Large intestine (tissue), 3 donors: ENCODE data around the gene RTP5. TPM values are rescaled to one million over a fixed set of nuclear protein-coding genes. Genes with fewer than 3 reads are reported as not detected.

ENCODE experiments used
- DNase-seq, 2 donors: peaks; one replicate each; pipeline versions ENCODE4 v3.0.0 to v3.0.0-alpha.2; 2013
- H3K27ac ChIP-seq: one replicate; pipeline ENCODE4 v1.5.1; 2013; ENCODE audit warnings: low read length
- H3K27me3 ChIP-seq: 2 replicates; pipeline ENCODE4 v1.6.1; 2013; ENCODE audit warnings: low read length; ENCODE audit not compliant: control insufficient read depth, insufficient read depth
- H3K36me3 ChIP-seq: 2 replicates; pipeline ENCODE4 v1.6.1; 2013; ENCODE audit warnings: low read length; ENCODE audit not compliant: control insufficient read depth, insufficient read depth
- H3K4me1 ChIP-seq: one replicate; pipeline ENCODE4 v1.6.1; 2013; ENCODE audit warnings: low read length; ENCODE audit not compliant: control insufficient read depth, insufficient read depth
- H3K4me3 ChIP-seq: one replicate; pipeline ENCODE4 v1.5.1; 2013; ENCODE audit warnings: low read length
- H3K9me3 ChIP-seq: one replicate; pipeline ENCODE4 v1.6.1; 2013; ENCODE audit warnings: mild to moderate bottlenecking, low read depth, low read length, moderate library complexity; ENCODE audit not compliant: control insufficient read depth
- WGBS: methylation state at CpG from one replicate; pipeline ENCODE4 v1.1.5; 2013; ENCODE audit warnings: low lambda C conversion rate; ENCODE audit not compliant: insufficient coverage; 5-methylcytosine and 5-hydroxymethylcytosine counted together
- polyA plus RNA-seq: library from polyadenylated mRNA; unstranded; fragments of 120-200 nt; gene quantifications from one replicate; pipeline ENCODE4 v1.2.1, GENCODE V29; 2013

Gene RTP5
- polyA plus RNA-seq, 1 donor = 0.07 TPM

DNA sequence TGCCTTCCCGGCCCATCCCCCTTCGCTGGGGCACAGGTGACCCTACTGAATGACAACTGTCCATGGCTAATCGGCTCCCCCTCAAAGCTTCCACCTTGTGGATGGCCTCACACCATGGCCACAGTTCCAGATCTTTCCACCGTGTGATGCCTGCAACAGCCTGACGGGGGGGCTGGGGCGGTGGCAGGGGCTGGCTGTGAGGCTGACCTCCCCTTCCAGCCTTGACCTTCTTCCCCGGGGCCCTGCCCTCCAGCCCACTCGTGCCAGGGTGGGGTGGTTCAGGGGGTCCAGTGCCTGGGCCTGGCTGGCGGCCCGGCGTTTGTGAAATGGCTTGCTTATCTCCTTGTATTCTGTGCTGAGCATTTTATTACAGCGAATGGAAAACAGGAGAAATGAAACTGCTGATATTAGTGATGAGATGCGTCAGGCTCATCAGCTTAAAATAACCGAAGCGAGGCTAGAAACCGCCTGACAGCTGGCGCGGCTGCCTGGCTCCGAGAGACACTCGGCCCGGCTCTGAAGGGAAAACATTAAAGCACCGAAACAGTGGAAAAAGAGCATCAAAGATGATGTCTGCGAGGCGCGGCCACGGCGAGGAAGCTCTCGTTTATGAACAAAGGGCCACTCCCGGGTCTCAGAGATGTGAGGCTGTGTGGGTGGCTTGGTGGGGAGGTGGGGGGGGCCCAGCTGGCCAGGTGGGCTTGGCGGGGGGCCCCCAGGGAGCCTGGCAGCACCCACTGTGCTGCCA, 9.9 kb upstream of the RTP5 start:
- DNase-seq = peak in 1 of 2 donors; percentile 40
- H3K9me3 ChIP-seq = peaks cover 8% of the 10 kb centered on the region
- peaks cover 3% of the 10 kb centered on the region for H3K4me1 ChIP-seq
- H3K27ac ChIP-seq = no peak overlapping the region
- no CpG with 5 or more reads among the region's 30 CpGs for WGBS
- H3K36me3 ChIP-seq = no peaks in the 10 kb centered on the region
- no peak overlapping the region for H3K4me3 ChIP-seq
- peaks cover 42% of the 10 kb centered on the region for H3K27me3 ChIP-seq

GRCh38 chr2:241860184-241861078, 9.1 kb upstream of the RTP5 start:
- peaks cover 45% of the 10 kb centered on the region for H3K27me3 ChIP-seq
- peaks cover 3% of the 10 kb centered on the region for H3K4me1 ChIP-seq
- no peaks in the 10 kb centered on the region for H3K36me3 ChIP-seq
- H3K9me3 ChIP-seq = peaks cover 16% of the 10 kb centered on the region
- no peak overlapping the region for H3K27ac ChIP-seq
- DNase-seq = no peak
- H3K4me3 ChIP-seq = no peak overlapping the region
- no CpG with 5 or more reads among the region's 10 CpGs for WGBS

DNA sequence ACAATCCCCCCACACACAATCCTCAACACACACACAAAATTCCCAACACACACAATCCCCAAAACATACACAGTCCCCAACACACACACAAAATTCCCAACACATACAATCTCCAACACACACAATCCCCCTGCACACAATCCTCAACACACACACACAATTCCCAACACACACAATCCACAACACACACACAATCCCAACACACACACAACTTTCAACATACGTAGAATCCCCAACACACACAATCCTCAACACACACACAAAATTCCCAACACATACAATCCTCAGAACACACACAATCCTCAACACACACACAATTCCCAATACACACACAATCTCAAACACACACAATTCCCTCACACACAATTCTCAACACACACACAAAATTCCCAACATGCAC, 8.3 kb upstream of the RTP5 start:
- 100% methylated on average over 1 of the region's 1 CpG for WGBS
- DNase-seq = no peak
- Histone ChIP-seq H3K36me3 (no peaks in the 10 kb centered on the region), H3K4me3 (no peak overlapping the region), H3K27ac (no peak overlapping the region), H3K4me1 (peaks cover 3% of the 10 kb centered on the region), H3K27me3 (peaks cover 50% of the 10 kb centered on the region), H3K9me3 (peaks cover 25% of the 10 kb centered on the region)

DNA sequence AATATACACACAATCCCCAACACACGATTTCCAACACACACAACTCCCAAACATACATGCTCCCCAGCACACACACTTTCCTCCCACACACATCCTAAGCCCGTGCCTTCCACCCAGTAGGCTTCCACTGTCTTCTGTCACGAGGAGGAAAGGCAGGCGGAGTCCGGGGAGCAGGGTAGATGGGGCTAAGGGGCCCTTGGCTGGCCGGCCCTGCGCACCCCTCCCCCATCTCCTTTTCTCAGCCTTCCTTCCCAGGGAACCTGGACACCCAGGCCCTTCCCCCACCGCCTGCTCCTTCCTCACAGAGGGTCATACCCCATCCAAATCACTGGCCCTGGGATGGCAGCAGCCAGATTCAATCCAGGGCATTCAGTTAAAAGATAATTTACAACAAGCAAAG, 7.4 kb upstream of the RTP5 start:
- no peaks in the 10 kb centered on the region for H3K36me3 ChIP-seq
- WGBS = no CpG with 5 or more reads among the region's 8 CpGs
- H3K4me3 ChIP-seq = no peak overlapping the region
- H3K27ac ChIP-seq = no peak overlapping the region
- peaks cover 58% of the 10 kb centered on the region for H3K27me3 ChIP-seq
- no peak for DNase-seq
- H3K4me1 ChIP-seq = peaks cover 3% of the 10 kb centered on the region
- peaks cover 25% of the 10 kb centered on the region for H3K9me3 ChIP-seq

GRCh38 chr2:241862775-241863535, 6.6 kb upstream of the RTP5 start:
- Histone ChIP-seq H3K27me3 (peaks cover 63% of the 10 kb centered on the region), H3K4me1 (peaks cover 3% of the 10 kb centered on the region), H3K36me3 (no peaks in the 10 kb centered on the region), H3K4me3 (no peak overlapping the region), H3K27ac (no peak overlapping the region), H3K9me3 (peaks cover 25% of the 10 kb centered on the region)
- no peak for DNase-seq
- 100% methylated on average over 2 of the region's 22 CpGs for WGBS

GRCh38 chr2:241863536-241863954, 6.0 kb upstream of the RTP5 start:
- no peak overlapping the region for H3K27ac ChIP-seq
- H3K36me3 ChIP-seq = no peaks in the 10 kb centered on the region
- peaks cover 25% of the 10 kb centered on the region for H3K9me3 ChIP-seq
- WGBS = no CpG with 5 or more reads among the region's 29 CpGs
- H3K4me3 ChIP-seq = no peak overlapping the region
- no peak for DNase-seq
- peaks cover 62% of the 10 kb centered on the region for H3K27me3 ChIP-seq
- H3K4me1 ChIP-seq = peaks cover 3% of the 10 kb centered on the region

DNA sequence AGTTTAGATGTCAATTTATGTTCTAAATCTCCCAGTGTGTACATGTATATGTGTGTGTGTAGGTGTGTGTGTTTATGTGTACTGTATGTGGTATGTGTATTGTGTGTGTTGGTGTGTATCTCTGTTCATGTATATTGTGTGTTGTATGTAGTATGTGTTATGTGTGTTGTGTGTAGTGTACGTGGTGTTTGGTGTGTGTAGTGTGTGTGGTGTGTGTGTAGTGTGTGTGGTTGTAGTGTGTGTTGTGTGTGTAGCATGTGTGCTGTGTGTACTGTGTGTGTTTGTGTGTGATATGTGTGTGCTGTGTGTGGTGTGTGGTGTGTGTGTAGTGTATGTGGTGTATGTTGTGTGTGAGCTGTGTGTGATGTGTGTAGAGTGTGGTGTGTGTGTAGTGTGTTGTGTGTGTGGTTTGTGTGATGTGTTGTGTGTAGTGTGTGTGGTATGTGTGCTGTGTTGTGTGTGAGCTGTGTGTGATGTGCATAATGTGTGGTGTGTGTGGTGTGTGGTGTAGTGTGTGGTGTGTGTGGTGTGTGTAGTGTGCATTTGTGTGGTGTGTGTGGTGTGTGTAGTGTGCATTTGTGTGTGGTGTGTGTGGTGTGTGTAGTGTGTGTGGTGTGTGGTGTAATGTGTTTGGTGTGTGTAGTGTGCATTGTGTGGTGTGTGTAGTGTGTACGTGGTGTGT, 5.2 kb upstream of the RTP5 start:
- H3K27me3 ChIP-seq = peaks cover 61% of the 10 kb centered on the region
- peaks cover 3% of the 10 kb centered on the region for H3K4me1 ChIP-seq
- no peak overlapping the region for H3K27ac ChIP-seq
- no peak for DNase-seq
- no CpG with 5 or more reads among the region's 2 CpGs for WGBS
- H3K4me3 ChIP-seq = no peak overlapping the region
- H3K36me3 ChIP-seq = no peaks in the 10 kb centered on the region
- H3K9me3 ChIP-seq = peaks cover 24% of the 10 kb centered on the region

- no peak overlapping the region for H3K4me3 ChIP-seq
- peaks cover 60% of the 10 kb centered on the region for H3K27me3 ChIP-seq
- WGBS = no CpG with 5 or more reads among the region's 5 CpGs
These were observed 4.7 kb upstream of the RTP5 start for GRCh38 chr2:241864850-241865213.

GRCh38 chr2:241865416-241865956, 4.0 kb upstream of the RTP5 start:
- peaks cover 56% of the 10 kb centered on the region for H3K27me3 ChIP-seq
- no peak overlapping the region for H3K27ac ChIP-seq

More at GRCh38 chr2:241864850-241865213, 4.7 kb upstream of the RTP5 start:
- H3K27ac ChIP-seq = no peak overlapping the region
- DNase-seq = no peak
- H3K4me1 ChIP-seq = no peaks in the 10 kb centered on the region
- H3K9me3 ChIP-seq = peaks cover 22% of the 10 kb centered on the region
- H3K36me3 ChIP-seq = no peaks in the 10 kb centered on the region

More at GRCh38 chr2:241865416-241865956, 4.0 kb upstream of the RTP5 start:
- WGBS = no CpG with 5 or more reads among the region's 3 CpGs
- Histone ChIP-seq H3K9me3 (peaks cover 22% of the 10 kb centered on the region), H3K4me1 (no peaks in the 10 kb centered on the region), H3K4me3 (no peak overlapping the region), H3K36me3 (no peaks in the 10 kb centered on the region)
- no peak for DNase-seq
